HG02678 (cell line): ENCODE measurements around the gene FIZ1.

Experiments used
- ATAC-seq: cut with Tn5 transposase; IDR thresholded peaks from one replicate; pipeline ENCODE4 v1.9.1; 2021; ENCODE audit warnings: mild to moderate bottlenecking, moderate library complexity; ENCODE audit not compliant: unreplicated experiment

The FIZ1 gene

DNA sequence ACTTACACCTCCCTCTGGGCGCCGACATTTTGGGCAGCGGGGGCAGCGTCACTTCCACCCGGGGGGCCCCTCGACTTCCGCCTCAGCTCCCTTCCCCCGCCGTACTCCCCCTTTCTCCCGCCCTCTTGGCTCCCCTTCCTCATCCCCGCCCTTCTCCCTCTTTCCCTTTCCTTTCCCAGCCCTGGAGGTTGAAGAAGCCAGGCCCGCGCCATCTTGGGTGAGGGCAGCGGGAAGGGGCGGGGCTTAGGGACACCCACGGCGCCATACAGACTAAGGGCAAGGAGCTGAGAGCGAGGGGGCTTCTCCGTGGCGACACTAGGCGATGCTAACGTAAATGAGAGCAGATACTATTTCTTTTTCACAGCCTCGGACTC, at the start of gene FIZ1:
Gene FIZ1 (minus strand): TSS at position 50 of the 374 bp plus-strand sequence. CDS start 1,652 bp downstream, outside the sequence.
- peak; percentile 57 for ATAC-seq

DNA sequence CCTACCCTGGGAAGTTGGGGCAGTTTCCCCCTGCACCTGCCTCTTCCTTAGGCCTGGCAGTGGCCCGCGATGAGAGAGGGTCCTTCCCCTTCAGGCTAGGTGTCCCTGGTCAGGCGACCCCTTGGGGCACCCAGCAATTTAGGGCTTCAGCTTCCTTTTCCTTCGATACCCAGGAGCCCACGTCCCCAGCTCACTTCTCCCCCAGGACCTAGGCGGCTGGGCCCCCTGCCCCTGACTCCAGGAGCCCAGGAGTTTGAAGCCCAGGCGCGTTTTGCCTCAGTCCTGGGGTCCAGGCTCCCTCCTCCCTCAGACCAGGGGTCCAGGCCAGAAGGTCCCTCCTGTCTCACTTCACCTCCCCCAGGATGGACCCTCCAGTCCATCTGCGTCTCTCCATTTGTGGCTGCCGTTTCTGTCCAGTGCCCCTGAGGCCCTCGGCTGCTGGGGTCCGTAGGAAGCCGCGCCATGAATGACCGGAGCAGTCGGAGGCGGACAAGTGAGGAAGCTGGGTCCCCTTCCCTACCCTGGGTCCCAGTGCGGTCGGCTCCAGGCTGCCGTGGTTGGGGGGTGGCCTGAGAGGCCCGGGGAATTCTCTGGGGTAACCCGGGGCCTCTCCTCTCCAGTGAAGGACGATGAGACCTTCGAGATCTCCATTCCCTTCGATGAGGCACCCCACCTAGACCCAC, 49.4 kb upstream of the FIZ1 start:
- no peak for ATAC-seq

DNA sequence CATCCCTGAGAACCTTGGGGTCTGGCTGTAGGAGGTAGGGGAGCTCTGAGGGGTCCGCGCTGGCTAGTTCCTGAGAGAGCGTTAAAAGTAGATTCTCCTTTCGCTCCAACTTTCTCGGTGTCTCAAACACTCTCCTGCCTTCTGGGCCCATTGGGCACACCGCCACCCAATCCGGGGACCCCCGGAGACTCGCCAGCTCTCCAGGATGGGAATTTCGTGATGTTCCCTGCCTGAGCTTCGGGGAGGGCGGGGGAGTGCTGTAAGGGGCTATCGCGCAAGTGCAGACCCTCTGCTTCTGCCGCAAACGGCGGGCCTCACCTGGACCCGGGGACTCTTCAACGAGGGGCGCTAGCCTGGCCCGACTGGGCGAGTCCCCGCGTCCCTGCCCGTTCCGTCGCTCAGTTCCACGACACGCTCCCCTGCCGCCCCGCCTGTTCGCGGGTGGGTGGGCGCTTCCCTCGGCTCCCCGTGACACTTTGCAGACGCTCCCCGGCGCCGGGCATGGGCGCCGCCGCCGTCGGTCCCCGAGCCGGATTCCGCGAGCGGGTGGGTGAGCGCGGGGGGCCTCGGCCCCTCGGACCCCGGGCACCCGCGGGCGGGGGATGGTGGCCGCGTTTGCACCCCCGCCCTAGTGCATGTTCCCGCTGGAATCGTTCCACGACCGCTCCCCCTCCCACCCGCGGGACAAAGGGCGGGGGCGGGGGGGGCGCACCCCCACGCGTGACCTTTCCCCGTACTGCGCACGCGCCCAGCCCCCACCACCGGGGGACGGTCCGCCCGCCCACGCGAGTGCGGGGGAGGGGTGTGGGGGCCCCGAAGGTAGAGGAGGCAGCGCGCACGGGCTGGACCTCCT, 48.6 kb upstream of the FIZ1 start, which contains the start of gene CCDC106:
Gene CCDC106 (plus strand): TSS at position 481 of the 853 bp plus-strand sequence. CDS start 835 bp downstream, outside the sequence.
- peak; percentile 38 for ATAC-seq

DNA sequence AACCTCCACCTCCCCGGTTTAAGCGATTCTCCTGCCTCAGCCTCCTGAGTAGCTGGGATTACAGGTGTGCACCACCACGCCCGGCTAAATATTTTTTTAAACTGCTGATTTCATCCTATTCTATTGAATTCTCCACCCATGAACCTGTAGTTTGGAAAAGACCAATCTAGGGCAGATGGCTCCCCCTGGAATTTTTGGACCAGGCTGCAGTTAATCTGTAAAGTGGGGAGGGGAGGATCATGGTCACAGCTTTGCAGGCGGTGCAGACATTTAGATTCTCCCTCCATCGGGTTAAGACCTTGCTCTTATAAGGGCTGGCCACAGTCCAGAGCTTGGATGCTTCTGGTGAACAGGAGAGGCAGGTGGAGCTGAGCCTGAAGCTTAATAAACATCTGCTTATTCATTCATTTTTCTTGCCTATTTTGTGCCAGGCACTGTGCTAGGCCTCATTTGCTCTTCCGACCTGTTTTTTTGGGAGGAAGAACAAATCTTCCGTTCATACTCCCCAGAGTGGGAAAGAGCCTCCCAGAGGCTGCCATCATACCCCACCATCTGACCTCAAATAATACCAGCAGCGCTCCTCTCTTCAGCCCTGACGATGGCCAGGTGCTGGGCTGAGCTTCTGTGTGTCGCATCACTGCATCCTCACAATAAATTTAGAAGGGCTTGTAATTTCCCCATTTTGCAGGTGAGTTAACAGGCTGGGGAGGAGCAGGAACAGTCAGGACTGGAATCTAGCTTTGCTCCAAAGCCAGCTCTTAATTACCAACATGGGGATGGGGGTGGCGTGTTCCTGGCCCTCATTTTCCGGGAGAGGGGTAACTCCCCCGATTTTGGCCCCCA, 47.8 kb upstream of the FIZ1 start:
- no peak for ATAC-seq

- no peak for ATAC-seq
These were observed 46.2 kb upstream of the FIZ1 start for GRCh38 chr19:55645512-55645881.

DNA sequence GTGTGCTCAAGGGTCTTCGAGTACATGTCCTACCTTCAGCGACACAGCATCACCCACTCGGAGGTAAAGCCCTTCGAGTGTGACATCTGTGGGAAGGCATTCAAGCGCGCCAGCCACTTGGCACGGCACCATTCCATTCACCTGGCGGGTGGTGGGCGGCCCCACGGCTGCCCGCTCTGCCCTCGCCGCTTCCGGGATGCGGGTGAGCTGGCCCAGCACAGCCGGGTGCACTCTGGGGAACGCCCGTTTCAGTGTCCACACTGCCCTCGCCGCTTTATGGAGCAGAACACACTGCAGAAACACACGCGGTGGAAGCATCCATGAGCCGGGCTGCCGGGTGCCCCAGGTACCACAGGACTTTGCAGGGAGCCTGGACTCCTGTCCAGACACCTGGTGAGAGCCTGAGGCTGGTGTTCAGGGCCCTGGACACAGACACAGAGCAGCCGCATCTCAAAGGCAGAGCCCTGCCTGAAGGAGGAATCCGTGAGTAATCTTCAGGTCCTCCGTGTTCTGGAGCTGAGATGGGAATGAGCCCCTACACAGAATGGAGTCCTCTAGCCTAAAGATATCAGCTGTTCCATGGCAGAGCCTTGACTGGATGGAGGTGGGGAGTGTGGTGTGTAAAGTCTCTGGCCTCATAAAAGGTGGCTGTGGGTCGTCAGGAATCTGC, 45.7 kb upstream of the FIZ1 start:
- no peak for ATAC-seq

DNA sequence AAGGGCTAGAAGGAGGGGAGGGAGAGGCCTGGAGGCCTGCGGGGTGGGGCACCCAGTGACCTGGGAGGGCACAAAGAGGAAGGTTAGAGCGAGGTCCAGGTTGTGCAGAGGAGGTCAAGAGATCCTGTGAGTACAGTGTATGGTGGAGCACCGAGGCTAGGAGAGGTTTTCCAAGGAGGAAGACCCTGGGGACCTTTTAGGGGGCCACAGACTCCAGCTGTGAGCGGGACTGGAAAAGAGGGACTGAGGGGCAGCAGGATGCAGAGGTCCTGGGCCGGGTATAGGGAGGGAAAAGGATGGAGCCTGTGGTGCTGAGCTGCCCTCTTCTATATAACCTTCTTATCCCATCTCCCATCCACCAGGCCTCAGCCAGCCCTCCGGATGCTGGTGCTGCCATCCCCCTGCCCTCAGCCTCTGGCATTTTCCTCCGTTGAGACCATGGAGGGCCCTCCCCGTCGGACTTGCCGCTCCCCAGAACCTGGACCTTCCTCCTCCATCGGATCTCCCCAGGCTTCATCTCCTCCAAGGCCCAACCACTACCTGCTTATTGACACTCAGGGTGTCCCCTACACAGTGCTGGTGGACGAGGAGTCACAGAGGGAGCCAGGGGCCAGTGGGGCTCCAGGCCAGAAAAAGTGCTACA, 45.0 kb upstream of the FIZ1 start:
- ATAC-seq = no peak

GRCh38 chr19:55643887-55644176, 44.5 kb upstream of the FIZ1 start:
- no peak for ATAC-seq

- peak; percentile 34 for ATAC-seq
These were observed 43.9 kb upstream of the FIZ1 start, which contains the start of gene ZNF581 for GRCh38 chr19:55643003-55643886. Gene ZNF581, plus strand, starts transcription at chr19:55643649. Its CDS starts 923 bp downstream, at chr19:55644572.

DNA sequence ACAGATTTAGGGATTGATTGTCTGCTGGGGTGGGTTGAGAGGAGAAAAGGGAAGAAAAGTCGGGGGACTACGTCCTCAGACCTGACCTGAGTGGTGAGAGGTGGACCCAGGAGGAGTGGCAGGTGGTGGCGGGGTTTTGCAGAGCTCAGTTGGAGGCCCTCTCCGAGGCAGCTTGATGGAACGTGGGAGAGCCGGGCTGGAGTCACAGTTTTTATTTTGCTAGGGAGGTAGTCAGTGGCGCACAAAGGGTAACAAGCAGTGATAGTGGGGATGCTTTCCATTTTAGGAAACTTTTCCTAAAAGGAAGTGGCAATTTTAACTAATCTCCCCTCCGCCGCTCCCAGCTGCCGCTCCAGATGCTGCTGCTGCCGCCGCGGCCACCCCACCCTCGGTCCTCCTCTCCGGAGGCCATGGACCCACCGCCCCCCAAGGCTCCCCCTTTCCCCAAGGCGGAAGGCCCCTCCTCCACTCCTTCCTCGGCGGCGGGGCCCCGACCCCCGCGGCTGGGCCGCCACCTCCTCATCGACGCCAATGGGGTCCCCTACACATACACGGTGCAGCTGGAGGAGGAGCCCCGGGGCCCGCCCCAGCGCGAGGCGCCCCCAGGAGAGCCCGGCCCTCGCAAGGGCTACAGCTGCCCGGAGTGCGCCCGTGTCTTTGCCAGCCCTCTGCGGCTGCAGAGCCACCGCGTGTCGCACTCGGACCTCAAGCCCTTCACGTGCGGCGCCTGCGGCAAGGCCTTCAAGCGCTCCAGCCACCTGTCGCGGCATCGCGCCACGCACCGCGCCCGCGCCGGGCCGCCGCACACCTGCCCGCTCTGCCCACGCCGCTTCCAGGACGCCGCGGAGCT, 43.1 kb upstream of the FIZ1 start:
- no peak for ATAC-seq

- ATAC-seq = no peak
These were observed 42.3 kb upstream of the FIZ1 start for GRCh38 chr19:55641426-55642152.

- no peak for ATAC-seq
These were observed 41.5 kb upstream of the FIZ1 start, which contains the start of gene ZNF580 for GRCh38 chr19:55640577-55641425. Gene ZNF580, plus strand, starts transcription at chr19:55641002. Its CDS starts 1,507 bp downstream, at chr19:55642509.

DNA sequence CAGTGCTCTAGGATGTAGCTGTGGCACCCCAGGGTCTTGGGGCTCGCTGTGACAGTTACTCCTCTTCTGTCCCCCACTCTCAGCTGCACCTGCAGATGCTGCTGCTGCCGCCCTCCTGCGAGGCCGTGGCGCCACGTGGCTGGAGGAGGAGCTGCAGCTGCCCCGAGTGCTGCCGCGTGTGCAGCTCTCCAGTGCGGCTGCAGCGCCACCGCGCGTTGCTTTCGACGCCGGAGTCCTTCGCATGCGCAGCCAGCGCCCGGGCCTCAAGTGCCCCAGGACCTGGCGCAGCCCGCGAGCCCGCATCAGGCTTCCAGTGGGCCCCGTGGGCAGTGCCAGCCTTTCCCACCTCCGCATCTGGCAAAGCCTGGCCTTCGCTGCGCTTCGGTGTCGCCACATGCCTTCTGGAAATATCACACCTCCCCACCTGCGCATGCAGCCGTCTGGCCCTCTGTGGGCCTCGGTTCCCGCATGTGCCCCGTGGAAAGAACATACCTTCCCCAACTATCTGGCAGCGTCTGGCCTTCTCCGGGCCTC, 40.8 kb upstream of the FIZ1 start:
- no peak for ATAC-seq

GRCh38 chr19:55638864-55639359, 39.6 kb upstream of the FIZ1 start:
- ATAC-seq = no peak

DNA sequence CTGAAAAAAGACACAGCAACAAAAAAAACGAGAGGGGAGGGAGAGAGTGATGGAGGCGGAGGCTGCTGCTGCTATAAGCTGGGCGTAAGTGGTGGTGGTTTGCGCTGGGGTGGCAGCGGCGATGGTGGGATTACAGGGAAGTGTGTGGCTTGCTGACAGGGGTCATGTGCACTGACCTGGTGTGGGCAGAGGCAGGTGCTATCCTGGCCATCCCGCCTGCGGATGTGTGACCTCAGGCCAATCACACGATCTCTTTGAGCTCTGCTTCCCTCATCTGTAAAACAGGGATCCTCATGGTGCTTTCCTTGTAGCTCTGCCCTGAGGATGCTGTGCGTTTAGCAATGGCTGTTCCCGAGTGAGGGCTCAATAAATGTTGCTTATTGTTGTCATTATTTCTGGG, 38.2 kb upstream of the FIZ1 start:
- no peak for ATAC-seq

- no peak for ATAC-seq
These were observed 37.4 kb upstream of the FIZ1 start for GRCh38 chr19:55636723-55637122.
